PFSK-1 (cell line): ENCODE measurements around the gene MMEL1.

ENCODE experiments used
- FOXP2 ChIP-seq: optimal IDR thresholded peaks from 2 replicates; pipeline ENCODE3; 2011; ENCODE audit warnings: borderline replicate concordance, control low read depth, inconsistent platforms; ENCODE audit not compliant: insufficient read depth; ENCODE audit errors: extremely low read length, extremely low read depth
- POLR2AphosphoS5 ChIP-seq: IDR thresholded peaks from 2 replicates; pipeline ENCODE4 v1.6.1; 2012; ENCODE audit warnings: low read depth, mild to moderate bottlenecking, control low read depth, low read length, moderate library complexity
- REST ChIP-seq, 2 experiments: IDR thresholded peaks; 2 replicates each; pipeline versions ENCODE4 v1.6.1 to v1.8.0; 2011 to 2012; ENCODE audit warnings: low read depth in 2 of 2, low read length in 2 of 2, control low read depth in 1 of 2, inconsistent platforms in 1 of 2, mild to moderate bottlenecking in 1 of 2, moderate library complexity in 1 of 2; ENCODE audit not compliant: insufficient read depth in 1 of 2
- SIN3A ChIP-seq: IDR thresholded peaks from 2 replicates; pipeline ENCODE4 v1.6.1; 2012; ENCODE audit warnings: mild to moderate bottlenecking, low read length, moderate library complexity, borderline replicate concordance; ENCODE audit not compliant: insufficient read depth
- TAF1 ChIP-seq: IDR thresholded peaks from 2 replicates; pipeline ENCODE4 v1.6.1; 2012; ENCODE audit warnings: low read length, control low read depth, borderline replicate concordance; ENCODE audit not compliant: insufficient read depth

The MMEL1 gene

GRCh38 chr1:2567083-2567679 is 65.6 kb downstream of the MMEL1 start:
- TF ChIP-seq FOXP2, result no peak
- no peak for TF ChIP-seq POLR2AphosphoS5
- TF ChIP-seq TAF1, result no peak
- TF ChIP-seq REST (IDR thresholded peaks at IDR 0.05; ENCODE audit: insufficient read depth in 1 of 2, low read depth in 2 of 2, low read length in 2 of 2), result no peak
- TF ChIP-seq SIN3A, result no peak

GRCh38 chr1:2566101-2567045 is 66.4 kb downstream of the MMEL1 start:
- TF ChIP-seq POLR2AphosphoS5 (no peak), FOXP2 (no peak), REST (IDR thresholded peaks at IDR 0.05; ENCODE audit: insufficient read depth in 1 of 2, low read depth in 2 of 2, low read length in 2 of 2) (no peak), SIN3A (no peak)

- TF ChIP-seq FOXP2 (no peak), REST (IDR thresholded peaks at IDR 0.05; ENCODE audit: insufficient read depth in 1 of 2, low read depth in 2 of 2, low read length in 2 of 2) (no peak), TAF1 (no peak), POLR2AphosphoS5 (no peak), SIN3A (no peak)
Observed at GRCh38 chr1:2564815-2565374, 67.9 kb downstream of the MMEL1 start.

GRCh38 chr1:2564006-2564814 is 68.6 kb downstream of the MMEL1 start:
- TF ChIP-seq SIN3A (no peak), TAF1 (no peak), POLR2AphosphoS5 (no peak), REST (IDR thresholded peaks at IDR 0.05; ENCODE audit: insufficient read depth in 1 of 2, low read depth in 2 of 2, low read length in 2 of 2) (no peak), FOXP2 (no peak)
